DND-41 (cell line): ENCODE measurements around the gene CSF2.

Source experiments
- ATAC-seq: fragments of 200-7000 bp; cut with Tn5 transposase; 3 replicates; pipeline ENCODE4 v1.9.1; 2021; ENCODE audit warnings: low read depth; ENCODE audit not compliant: insufficient read depth
- DNase-seq: peaks from one replicate; pipeline ENCODE4 v3.0.0-alpha.2; 2020
- H2AFZ ChIP-seq: 2 replicates; pipeline ENCODE4 v1.6.0; 2012; ENCODE audit warnings: low read depth, low read length
- H3K27ac ChIP-seq: 2 replicates; pipeline ENCODE4 v1.5.1; 2012; ENCODE audit warnings: low read length, inconsistent platforms
- H3K27me3 ChIP-seq: fragments of 200-600 bp; sonication (generic); 2 replicates; pipeline ENCODE4 v1.6.0; 2012; ENCODE audit warnings: low read length, mild to moderate bottlenecking, inconsistent platforms; ENCODE audit not compliant: insufficient read depth, poor library complexity
- H3K36me3 ChIP-seq: 2 replicates; pipeline ENCODE4 v1.5.1; 2012; ENCODE audit warnings: low read length, inconsistent platforms; ENCODE audit not compliant: insufficient read depth
- H3K4me1 ChIP-seq: 2 replicates; pipeline ENCODE4 v1.5.1; 2012; ENCODE audit warnings: mild to moderate bottlenecking, low read length; ENCODE audit not compliant: insufficient read depth
- H3K4me2 ChIP-seq: 2 replicates; pipeline ENCODE4 v1.6.0; 2012; ENCODE audit warnings: mild to moderate bottlenecking, moderate library complexity, low read length, inconsistent platforms; ENCODE audit not compliant: insufficient read depth
- H3K4me3 ChIP-seq, 2 experiments: fragments of 200-600 bp in 1 of 2; shearing (Covaris generic) in 1 of 2; 2 replicates each; pipeline ENCODE4 v1.5.1; 2012 to 2016; ENCODE audit warnings: inconsistent platforms in 2 of 2, low read length in 2 of 2, mild to moderate bottlenecking in 2 of 2, low read depth in 1 of 2, moderate library complexity in 1 of 2
- H3K79me2 ChIP-seq: 2 replicates; pipeline ENCODE4 v1.6.0; 2012; ENCODE audit warnings: low read length, inconsistent platforms; ENCODE audit not compliant: insufficient read depth
- H3K9ac ChIP-seq: 2 replicates; pipeline ENCODE4 v1.6.0; 2012; ENCODE audit warnings: low read depth, mild to moderate bottlenecking, inconsistent platforms, low read length, moderate library complexity
- H3K9me3 ChIP-seq: 2 replicates; pipeline ENCODE4 v1.5.1; 2012; ENCODE audit warnings: low read length, moderate library complexity, mild to moderate bottlenecking, inconsistent platforms; ENCODE audit not compliant: insufficient read depth, severe bottlenecking
- H4K20me1 ChIP-seq: 2 replicates; pipeline ENCODE4 v1.6.0; 2012; ENCODE audit warnings: low read length; ENCODE audit not compliant: insufficient read depth
- CTCF ChIP-seq: IDR thresholded peaks from 2 replicates; pipeline ENCODE4 v1.5.1; 2012; ENCODE audit warnings: borderline replicate concordance, low read length, moderate library complexity, mild to moderate bottlenecking; ENCODE audit not compliant: poor library complexity, severe bottlenecking; ENCODE audit errors: extremely low read depth
- EZH2 ChIP-seq: IDR thresholded peaks from 3 replicates; pipeline ENCODE4 v1.6.1; 2012; ENCODE audit warnings: borderline replicate concordance, low read depth, mild to moderate bottlenecking, moderate library complexity, low read length, inconsistent platforms; ENCODE audit not compliant: severe bottlenecking

CSF2 gene

GRCh38 chr5:132096904-132097303 is 23.3 kb downstream of the CSF2 start:
- H3K4me3 ChIP-seq = no peak overlapping the region
- ATAC-seq (no peak), DNase-seq (no peak)
- H4K20me1 ChIP-seq = peaks cover 21% of the 10 kb centered on the region; the same call in 1 of the 2 replicates
- no peaks in the 10 kb centered on the region for H3K36me3 ChIP-seq
- H3K4me1 ChIP-seq = no peaks in the 10 kb centered on the region
- H3K27me3 ChIP-seq = peaks cover 53% of the 10 kb centered on the region
- no peaks in the 10 kb centered on the region for H3K9me3 ChIP-seq
- no peak overlapping the region for H3K4me2 ChIP-seq
- no peak overlapping the region for H3K27ac ChIP-seq
- H3K79me2 ChIP-seq = no peaks in the 10 kb centered on the region
- H3K9ac ChIP-seq = no peak overlapping the region
- no peak for TF ChIP-seq CTCF
- no peak for TF ChIP-seq EZH2
- no peak overlapping the region for H2AFZ ChIP-seq

- peaks cover 58% of the 10 kb centered on the region for H3K27me3 ChIP-seq
- ATAC-seq (no peak), DNase-seq (no peak)
- no peak overlapping the region for H3K4me2 ChIP-seq
- H3K9me3 ChIP-seq = no peaks in the 10 kb centered on the region
- H3K27ac ChIP-seq = no peak overlapping the region
- peaks cover under 1% of the 10 kb centered on the region for H3K4me1 ChIP-seq
- H4K20me1 ChIP-seq = peaks cover 24% of the 10 kb centered on the region
- H3K4me3 ChIP-seq = no peak overlapping the region
- TF ChIP-seq CTCF (no peak), EZH2 (no peak)
- no peaks in the 10 kb centered on the region for H3K36me3 ChIP-seq
- H2AFZ ChIP-seq = no peak overlapping the region
- no peak overlapping the region for H3K9ac ChIP-seq
- no peaks in the 10 kb centered on the region for H3K79me2 ChIP-seq
Observed at GRCh38 chr5:132098151-132098594, 24.6 kb downstream of the CSF2 start.

- peaks cover 55% of the 10 kb centered on the region for H3K27me3 ChIP-seq
- no peak overlapping the region for H3K9ac ChIP-seq
- no peak overlapping the region for H3K4me3 ChIP-seq
- ATAC-seq (no peak), DNase-seq (no peak)
- no peak overlapping the region for H3K4me2 ChIP-seq
- no peaks in the 10 kb centered on the region for H3K79me2 ChIP-seq
- peaks cover 29% of the 10 kb centered on the region for H4K20me1 ChIP-seq
- no peaks in the 10 kb centered on the region for H3K9me3 ChIP-seq
- H3K36me3 ChIP-seq = no peaks in the 10 kb centered on the region
- H3K27ac ChIP-seq = no peak overlapping the region
- H3K4me1 ChIP-seq = peaks cover 5% of the 10 kb centered on the region
- TF ChIP-seq EZH2 (no peak), CTCF (no peak)
- no peak overlapping the region for H2AFZ ChIP-seq
Observed at GRCh38 chr5:132098621-132099020, 25.0 kb downstream of the CSF2 start.

GRCh38 chr5:132099076-132099748 is 25.6 kb downstream of the CSF2 start:
- peaks cover 35% of the 10 kb centered on the region for H4K20me1 ChIP-seq
- H3K9ac ChIP-seq = no peak overlapping the region
- ATAC-seq = no peak
- no peak for TF ChIP-seq CTCF
- TF ChIP-seq EZH2 = no peak
- H3K9me3 ChIP-seq = no peaks in the 10 kb centered on the region
- H3K4me1 ChIP-seq = peaks cover 11% of the 10 kb centered on the region
- H3K27me3 ChIP-seq = peaks cover 55% of the 10 kb centered on the region
- H3K4me3 ChIP-seq = no peak overlapping the region
- no peaks in the 10 kb centered on the region for H3K36me3 ChIP-seq
- no peak overlapping the region for H3K4me2 ChIP-seq
- no peak overlapping the region for H3K27ac ChIP-seq
- no peak overlapping the region for H2AFZ ChIP-seq
- no peaks in the 10 kb centered on the region for H3K79me2 ChIP-seq
- DNase-seq = no peak
